ENCODE results near the gene PTPRE.

Gene PTPRE

DNA sequence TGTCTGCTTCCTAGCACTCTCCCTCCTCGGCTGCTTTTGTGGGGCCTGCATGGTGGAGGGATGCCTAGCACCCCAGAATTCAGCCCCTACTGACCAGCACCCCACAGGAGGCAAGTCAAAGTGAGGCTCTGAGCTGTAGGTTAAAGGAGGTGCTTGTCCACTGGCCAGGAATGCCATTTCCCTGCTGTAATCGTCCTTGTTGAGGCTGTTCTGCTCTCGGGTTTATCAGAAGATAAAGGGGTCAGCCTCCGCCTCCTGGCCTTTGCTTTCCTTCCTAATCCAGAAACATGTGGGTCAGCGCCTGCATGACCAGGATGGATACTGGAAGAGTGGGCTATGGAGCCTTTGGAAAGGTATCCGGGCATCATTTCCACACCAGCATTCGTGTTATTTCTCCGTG is 120.4 kb downstream of the PTPRE start:
- Histone ChIP-seq H3K4me3 (replicated peaks; ENCODE audit: insufficient read depth, low read length) (no peak overlapping the region), H3K27me3 (ENCODE audit: insufficient read depth, poor library complexity, severe bottlenecking) (no peaks in the 10 kb centered on the region), H3K27ac (replicated peaks) (no peak overlapping the region)
- TF ChIP-seq POLR2AphosphoS5 (IDR thresholded peaks at IDR 0.05; ENCODE audit: low read depth), result no peak
- TF ChIP-seq GABPA (IDR thresholded peaks at IDR 0.05; ENCODE audit: low read depth), result no peak
- no peak for TF ChIP-seq SPI1 (IDR thresholded peaks at IDR 0.05; ENCODE audit: borderline replicate concordance, low read depth)
- TF ChIP-seq, protein P1, sequence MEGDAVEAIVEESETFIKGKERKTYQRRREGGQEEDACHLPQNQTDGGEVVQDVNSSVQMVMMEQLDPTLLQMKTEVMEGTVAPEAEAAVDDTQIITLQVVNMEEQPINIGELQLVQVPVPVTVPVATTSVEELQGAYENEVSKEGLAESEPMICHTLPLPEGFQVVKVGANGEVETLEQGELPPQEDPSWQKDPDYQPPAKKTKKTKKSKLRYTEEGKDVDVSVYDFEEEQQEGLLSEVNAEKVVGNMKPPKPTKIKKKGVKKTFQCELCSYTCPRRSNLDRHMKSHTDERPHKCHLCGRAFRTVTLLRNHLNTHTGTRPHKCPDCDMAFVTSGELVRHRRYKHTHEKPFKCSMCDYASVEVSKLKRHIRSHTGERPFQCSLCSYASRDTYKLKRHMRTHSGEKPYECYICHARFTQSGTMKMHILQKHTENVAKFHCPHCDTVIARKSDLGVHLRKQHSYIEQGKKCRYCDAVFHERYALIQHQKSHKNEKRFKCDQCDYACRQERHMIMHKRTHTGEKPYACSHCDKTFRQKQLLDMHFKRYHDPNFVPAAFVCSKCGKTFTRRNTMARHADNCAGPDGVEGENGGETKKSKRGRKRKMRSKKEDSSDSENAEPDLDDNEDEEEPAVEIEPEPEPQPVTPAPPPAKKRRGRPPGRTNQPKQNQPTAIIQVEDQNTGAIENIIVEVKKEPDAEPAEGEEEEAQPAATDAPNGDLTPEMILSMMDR (IDR thresholded peaks at IDR 0.05; ENCODE audit: insufficient read depth, low read length), result no peak
- TF ChIP-seq, protein P2, sequence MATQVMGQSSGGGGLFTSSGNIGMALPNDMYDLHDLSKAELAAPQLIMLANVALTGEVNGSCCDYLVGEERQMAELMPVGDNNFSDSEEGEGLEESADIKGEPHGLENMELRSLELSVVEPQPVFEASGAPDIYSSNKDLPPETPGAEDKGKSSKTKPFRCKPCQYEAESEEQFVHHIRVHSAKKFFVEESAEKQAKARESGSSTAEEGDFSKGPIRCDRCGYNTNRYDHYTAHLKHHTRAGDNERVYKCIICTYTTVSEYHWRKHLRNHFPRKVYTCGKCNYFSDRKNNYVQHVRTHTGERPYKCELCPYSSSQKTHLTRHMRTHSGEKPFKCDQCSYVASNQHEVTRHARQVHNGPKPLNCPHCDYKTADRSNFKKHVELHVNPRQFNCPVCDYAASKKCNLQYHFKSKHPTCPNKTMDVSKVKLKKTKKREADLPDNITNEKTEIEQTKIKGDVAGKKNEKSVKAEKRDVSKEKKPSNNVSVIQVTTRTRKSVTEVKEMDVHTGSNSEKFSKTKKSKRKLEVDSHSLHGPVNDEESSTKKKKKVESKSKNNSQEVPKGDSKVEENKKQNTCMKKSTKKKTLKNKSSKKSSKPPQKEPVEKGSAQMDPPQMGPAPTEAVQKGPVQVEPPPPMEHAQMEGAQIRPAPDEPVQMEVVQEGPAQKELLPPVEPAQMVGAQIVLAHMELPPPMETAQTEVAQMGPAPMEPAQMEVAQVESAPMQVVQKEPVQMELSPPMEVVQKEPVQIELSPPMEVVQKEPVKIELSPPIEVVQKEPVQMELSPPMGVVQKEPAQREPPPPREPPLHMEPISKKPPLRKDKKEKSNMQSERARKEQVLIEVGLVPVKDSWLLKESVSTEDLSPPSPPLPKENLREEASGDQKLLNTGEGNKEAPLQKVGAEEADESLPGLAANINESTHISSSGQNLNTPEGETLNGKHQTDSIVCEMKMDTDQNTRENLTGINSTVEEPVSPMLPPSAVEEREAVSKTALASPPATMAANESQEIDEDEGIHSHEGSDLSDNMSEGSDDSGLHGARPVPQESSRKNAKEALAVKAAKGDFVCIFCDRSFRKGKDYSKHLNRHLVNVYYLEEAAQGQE (IDR thresholded peaks at IDR 0.05; ENCODE audit: insufficient replicate concordance, low read depth), result no peak
- no peak for DNase-seq (ENCODE audit: low read depth in 1 of 2, low spot score in 1 of 2)

DNA sequence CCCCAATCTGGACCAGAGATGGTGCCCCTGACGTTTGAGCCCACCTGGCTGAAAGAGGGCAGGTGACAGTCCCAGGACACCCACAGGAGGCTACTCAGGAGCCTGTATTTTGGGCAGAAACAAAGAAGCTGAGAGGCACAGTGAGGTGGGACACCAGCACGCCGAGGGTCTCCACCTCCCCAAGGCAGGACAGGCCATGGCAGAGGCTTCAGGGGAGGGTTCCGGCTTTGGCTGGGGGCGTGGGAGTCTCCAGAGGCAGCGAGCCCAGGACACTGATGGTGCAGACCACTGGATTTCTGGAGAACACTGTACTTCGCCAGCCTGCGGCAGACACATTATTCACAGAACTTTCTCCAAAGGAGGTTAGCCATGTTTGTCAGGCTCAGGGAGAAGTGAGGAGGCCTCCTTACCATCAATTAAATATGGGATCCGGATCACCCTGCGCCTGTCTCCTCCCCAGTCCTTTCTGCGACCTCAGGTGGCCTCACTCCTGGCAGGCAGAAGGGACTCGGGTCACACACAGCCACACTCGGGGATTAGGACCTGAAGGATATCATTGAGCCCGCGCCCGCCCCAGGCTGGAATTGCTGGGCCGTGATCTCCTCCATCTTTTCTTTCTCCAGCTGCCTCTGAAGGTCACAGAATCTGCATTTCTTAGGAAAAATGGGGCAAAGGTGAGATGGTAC is 121.1 kb downstream of the PTPRE start:
- DNase-seq (ENCODE audit: low read depth in 1 of 2, low spot score in 1 of 2), result no peak
- TF ChIP-seq SPI1 (IDR thresholded peaks at IDR 0.05; ENCODE audit: borderline replicate concordance, low read depth) (no peak), GABPA (IDR thresholded peaks at IDR 0.05; ENCODE audit: low read depth) (no peak), POLR2AphosphoS5 (IDR thresholded peaks at IDR 0.05; ENCODE audit: low read depth) (no peak)
- TF ChIP-seq, protein P2 (IDR thresholded peaks at IDR 0.05; ENCODE audit: insufficient replicate concordance, low read depth), result no peak
- TF ChIP-seq, protein P1 (IDR thresholded peaks at IDR 0.05; ENCODE audit: insufficient read depth, low read length), result no peak
- H3K4me3 ChIP-seq (replicated peaks; ENCODE audit: insufficient read depth, low read length), result no peak overlapping the region
- H3K27me3 ChIP-seq (ENCODE audit: insufficient read depth, poor library complexity, severe bottlenecking), result no peaks in the 10 kb centered on the region
- H3K27ac ChIP-seq (replicated peaks), result no peak overlapping the region

DNA sequence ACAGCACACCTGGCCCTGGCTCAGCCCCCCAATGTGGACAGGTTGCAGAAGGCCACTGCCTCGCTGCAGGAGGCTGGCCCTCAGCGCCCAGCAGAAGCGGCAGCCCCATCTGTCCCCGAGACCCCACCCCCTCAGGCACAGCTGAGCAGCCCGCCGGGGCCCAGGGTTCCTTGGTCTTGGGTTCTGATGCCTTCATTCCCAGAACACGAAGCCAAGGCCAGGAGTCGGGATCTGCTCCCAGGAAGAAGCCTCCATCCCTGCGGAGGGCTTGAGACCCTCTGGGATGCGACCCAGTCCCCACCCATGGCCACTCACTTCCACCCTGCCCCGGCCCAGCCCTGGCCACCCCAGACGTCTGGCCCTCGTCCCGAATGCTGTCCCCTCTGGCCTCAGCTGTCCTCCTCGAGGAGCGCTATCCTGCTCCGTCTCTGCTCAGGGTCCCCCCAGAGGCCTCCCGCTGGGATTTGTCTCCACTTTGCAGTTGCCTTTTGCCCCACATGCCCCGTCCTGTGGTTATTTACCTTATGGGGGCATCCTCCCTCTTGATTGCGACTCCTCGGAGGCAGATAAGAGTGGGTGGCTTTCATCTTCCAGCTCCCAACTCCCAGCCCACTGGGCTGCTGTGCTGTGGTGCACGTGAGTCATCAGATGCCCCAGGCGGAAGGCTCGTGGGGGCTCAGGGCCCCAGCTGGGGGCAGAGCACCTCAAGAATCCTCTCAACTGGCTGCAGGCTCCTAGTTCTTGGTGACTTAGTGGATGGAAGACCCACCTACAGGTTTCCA is 121.8 kb downstream of the PTPRE start:
- no peaks in the 10 kb centered on the region for H3K27me3 ChIP-seq (ENCODE audit: insufficient read depth, poor library complexity, severe bottlenecking)
- DNase-seq (ENCODE audit: low read depth in 1 of 2, low spot score in 1 of 2), result no peak
- TF ChIP-seq GABPA (IDR thresholded peaks at IDR 0.05; ENCODE audit: low read depth), result no peak
- TF ChIP-seq POLR2AphosphoS5 (IDR thresholded peaks at IDR 0.05; ENCODE audit: low read depth), result no peak
- no peak for TF ChIP-seq SPI1 (IDR thresholded peaks at IDR 0.05; ENCODE audit: borderline replicate concordance, low read depth)
- TF ChIP-seq, protein P2 (IDR thresholded peaks at IDR 0.05; ENCODE audit: insufficient replicate concordance, low read depth), result no peak
- TF ChIP-seq, protein P1 (IDR thresholded peaks at IDR 0.05; ENCODE audit: insufficient read depth, low read length), result no peak
- H3K4me3 ChIP-seq (replicated peaks; ENCODE audit: insufficient read depth, low read length), result no peak overlapping the region
- no peak overlapping the region for H3K27ac ChIP-seq (replicated peaks)

All from HL-60 (cell line).